ENCODE results near the gene FAM124B. TPM values are rescaled to one million over a fixed set of nuclear protein-coding genes. Genes with fewer than 3 reads are reported as not detected.

The FAM124B gene
- total and polyA plus RNA-seq, 2 of the 8 experiments (the other 6 are each of a cell fraction or from before 2014, with no cell fraction given): 2.1 to 2.6 TPM

- Histone ChIP-seq H4K8ac (ENCODE audit: extremely low read depth, insufficient read depth, low read length) (no peak overlapping the region), H3K79me2 (ENCODE audit: control insufficient read depth in 1 of 2, insufficient read depth in 2 of 2, low read length in 2 of 2) (no peaks in the 10 kb centered on the region), H2AK5ac (ENCODE audit: low read depth, low read length) (no peak overlapping the region), H2BK5ac (ENCODE audit: low read depth, low read length) (no peak overlapping the region), H2AFZ (ENCODE audit: low read length) (no peak overlapping the region), H3K4me1 (replicated peaks in 1 of 4; ENCODE audit: control insufficient read depth in 3 of 4, insufficient read depth in 4 of 4, low read length in 3 of 4) (no peaks in the 10 kb centered on the region), H2BK12ac (ENCODE audit: low read depth, low read length) (no peak overlapping the region), H3K4me3 (ENCODE audit: extremely low read depth in 1 of 4, insufficient read depth in 2 of 4, low read depth in 3 of 4, low read length in 4 of 4) (no peak overlapping the region), H3K23me2 (ENCODE audit: low read depth, low read length) (no peaks in the 10 kb centered on the region), H3K27me3 (replicated peaks in 1 of 4; ENCODE audit: control insufficient read depth in 3 of 4, extremely low read depth in 1 of 4, insufficient read depth in 3 of 4, low read length in 3 of 4) (no peaks in the 10 kb centered on the region), H3K4me2 (ENCODE audit: insufficient read depth in 1 of 2, low read depth in 2 of 2, low read length in 2 of 2) (no peak overlapping the region), H3K27ac (ENCODE audit: low read depth, low read length) (no peak overlapping the region), H2BK120ac (replicated peaks; ENCODE audit: low read depth, low read length) (no peak overlapping the region), H3K23ac (ENCODE audit: insufficient read length) (no peak overlapping the region), H4K20me1 (replicated peaks in 1 of 2; ENCODE audit: control insufficient read depth in 1 of 2, insufficient read depth in 2 of 2, low read length in 2 of 2) (no peaks in the 10 kb centered on the region), H3K9me3 (ENCODE audit: insufficient read depth in 2 of 2, low read depth in 1 of 2, low read length in 1 of 2) (no peaks in the 10 kb centered on the region), H3K18ac (ENCODE audit: extremely low read depth, low read length) (no peak overlapping the region), H3K56ac (replicated peaks; ENCODE audit: insufficient read length, low read depth, low read length) (no peak overlapping the region), H4K91ac (replicated peaks; ENCODE audit: insufficient read length, low read length) (no peak overlapping the region), H2BK20ac (ENCODE audit: low read length) (no peak overlapping the region), H3K4ac (replicated peaks; ENCODE audit: insufficient read length, low read depth, low read length) (no peak overlapping the region), H3K14ac (ENCODE audit: insufficient read length) (no peak overlapping the region), H4K5ac (ENCODE audit: insufficient read length, low read depth, low read length) (no peak overlapping the region), H3K9ac (replicated peaks in 1 of 4; ENCODE audit: extremely low read depth in 1 of 4, low read depth in 3 of 4, low read length in 3 of 4) (no peak overlapping the region), H2BK15ac (ENCODE audit: low read length) (no peak overlapping the region), H3K36me3 (ENCODE audit: control insufficient read depth in 2 of 4, insufficient read depth in 4 of 4, low read length in 3 of 4) (no peaks in the 10 kb centered on the region), H3K79me1 (ENCODE audit: low read depth, low read length) (no peaks in the 10 kb centered on the region)
- ChIA-PET POLR2A (ENCODE audit: partially characterized antibody) (interaction anchor here (1.0 kb wide), 1 partner anchor 221 kb away, joined by 4 read pairs; no protein-coding TSS in a partner anchor), CTCF (ENCODE audit: partially characterized antibody) (interaction anchor here (1.3 kb wide), 1 partner anchor 10 kb away, joined by 4 read pairs; no protein-coding TSS in a partner anchor)
- FAIRE-seq (no peak), DNase-seq (ENCODE audit: low read depth in 1 of 2, low spot score in 2 of 2) (no peak)
- 100% methylated on average over 1 of the region's 1 CpG; no CpG with 5 or more reads in 1 of the 2 experiments for WGBS, 2 experiments (ENCODE audit: extremely low coverage in 1 of 2, insufficient coverage in 1 of 2, insufficient read length in 1 of 2, insufficient replicate concordance in 2 of 2, low coverage in 1 of 2, low lambda C conversion rate in 2 of 2, missing lambda C conversion rate in 1 of 2)
These were observed 21.9 kb downstream of the FAM124B start for GRCh38 chr2:224379986-224380385.

Measured in H1 (cell line).